SH-SY5Y (cell line): Measurements from ENCODE around the gene SHISA6.

Experiments used
- GATA2 ChIP-seq: IDR thresholded peaks from 2 replicates; pipeline ENCODE4 v1.6.1; 2011; ENCODE audit warnings: mild to moderate bottlenecking, low read depth, low read length
- GATA3 ChIP-seq: IDR thresholded peaks from 2 replicates; pipeline ENCODE4 v1.6.1; 2011; ENCODE audit warnings: low read depth, mild to moderate bottlenecking, low read length, moderate library complexity

The SHISA6 gene

DNA sequence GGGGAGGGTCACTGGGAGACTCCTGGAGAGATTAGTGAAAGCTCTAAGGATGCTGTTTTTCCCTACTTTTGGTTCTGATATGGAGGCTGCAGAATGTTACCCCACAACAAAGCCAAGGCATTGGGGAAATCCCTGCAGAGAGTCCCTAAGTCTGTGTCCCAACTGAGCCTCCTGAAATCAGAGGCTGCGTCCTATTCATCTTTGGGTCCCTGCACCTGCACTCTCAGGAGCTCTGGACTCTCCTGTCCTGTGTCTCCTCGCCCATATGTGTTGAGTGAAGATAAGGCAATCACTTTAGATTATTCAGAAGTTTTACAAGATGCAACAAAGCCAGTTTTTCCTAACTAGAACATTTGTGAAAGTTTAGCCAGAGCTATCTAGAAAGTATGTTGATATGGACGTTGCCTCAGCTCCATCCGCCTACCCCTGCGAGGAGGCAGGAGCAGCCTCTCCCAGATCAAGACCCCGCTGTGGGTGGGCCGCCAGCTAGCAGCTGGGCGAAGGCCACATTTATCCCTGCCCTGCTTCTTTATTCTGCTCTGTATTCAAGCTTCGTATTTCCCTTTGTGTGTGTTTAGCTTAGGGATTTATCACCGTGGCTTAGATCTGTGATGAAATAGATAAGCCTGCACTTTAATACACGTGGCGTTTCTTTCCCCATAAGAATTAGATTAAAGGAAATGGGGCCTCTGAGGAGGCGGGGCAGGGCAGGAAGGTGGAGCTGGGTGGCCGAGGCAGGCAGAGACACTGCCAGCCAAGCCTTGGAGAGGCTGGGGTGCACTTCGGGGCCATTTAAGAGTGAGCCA lies 37.4 kb downstream of the SHISA6 start:
- no peak for TF ChIP-seq GATA3
- TF ChIP-seq GATA2: no peak

DNA sequence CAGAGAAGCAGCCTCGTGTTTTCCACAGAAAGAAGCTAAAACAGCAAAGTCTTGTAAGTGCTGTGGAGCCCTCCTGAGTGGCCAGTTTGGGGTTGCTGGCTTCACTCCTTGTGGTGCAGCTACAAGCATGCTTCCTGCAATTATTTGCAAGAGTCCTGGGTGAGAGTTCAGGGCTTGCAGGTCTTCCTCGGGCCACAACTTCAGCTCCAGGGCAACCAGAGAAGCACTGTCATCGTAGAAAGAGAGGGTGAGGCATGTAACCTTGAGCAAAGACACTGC lies 37.9 kb downstream of the SHISA6 start:
- TF ChIP-seq GATA2 (no peak), GATA3 (no peak)

GRCh38 chr17:11279776-11280344 lies 38.8 kb downstream of the SHISA6 start:
- no peak for TF ChIP-seq GATA2
- TF ChIP-seq GATA3: no peak

GRCh38 chr17:11282586-11282985 lies 41.6 kb downstream of the SHISA6 start:
- TF ChIP-seq GATA2: no peak
- no peak for TF ChIP-seq GATA3

GRCh38 chr17:11284811-11285210 lies 43.8 kb downstream of the SHISA6 start:
- TF ChIP-seq GATA3 (no peak), GATA2 (no peak)

GRCh38 chr17:11285946-11286345 lies 44.9 kb downstream of the SHISA6 start:
- TF ChIP-seq GATA2: no peak
- no peak for TF ChIP-seq GATA3

DNA sequence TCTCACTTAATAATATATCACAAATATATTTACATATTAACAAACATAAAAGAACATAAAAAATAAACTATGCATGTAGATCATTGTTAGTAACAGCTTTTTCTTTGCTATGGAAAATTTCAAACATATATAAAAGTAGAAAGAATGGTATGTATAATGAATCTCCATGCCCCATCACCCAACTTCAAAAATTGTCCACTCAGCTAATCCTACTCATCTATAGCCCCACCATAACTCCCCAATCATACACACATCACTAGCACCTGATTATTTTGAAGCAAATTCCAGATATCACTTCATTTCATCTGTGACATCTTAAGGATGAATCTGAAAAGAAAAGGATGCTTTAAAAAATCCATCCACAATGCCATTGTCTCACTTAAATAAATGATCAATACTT lies 46.8 kb downstream of the SHISA6 start:
- no peak for TF ChIP-seq GATA3
- no peak for TF ChIP-seq GATA2

- TF ChIP-seq GATA3: no peak
- no peak for TF ChIP-seq GATA2
These were observed 49.8 kb downstream of the SHISA6 start for GRCh38 chr17:11290814-11291213.

- TF ChIP-seq GATA3 (no peak), GATA2 (no peak)
These were observed 51.5 kb downstream of the SHISA6 start for GRCh38 chr17:11292491-11292890.

DNA sequence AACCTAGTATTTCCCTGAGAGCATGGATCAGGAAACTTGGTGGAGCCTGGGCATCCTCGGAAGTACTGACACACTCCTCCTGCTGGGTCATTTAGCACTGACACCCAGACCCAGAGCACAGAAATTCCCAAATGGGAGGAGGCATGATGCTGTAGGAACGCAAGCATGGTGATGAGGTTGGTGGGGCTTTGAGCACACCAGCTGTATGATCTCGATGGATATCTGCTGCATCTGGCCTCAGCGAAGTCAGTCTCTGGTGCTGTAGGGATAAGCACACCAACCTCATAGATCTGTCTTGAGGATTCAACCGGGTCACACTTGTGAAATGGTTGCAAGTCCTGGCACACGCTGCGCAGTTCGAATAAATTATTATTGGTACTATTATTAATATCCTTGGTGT lies 52.5 kb downstream of the SHISA6 start:
- TF ChIP-seq GATA3 (no peak), GATA2 (no peak)

GRCh38 chr17:11294826-11295225 lies 53.8 kb downstream of the SHISA6 start:
- TF ChIP-seq GATA3 (no peak), GATA2 (no peak)

- TF ChIP-seq GATA3 (no peak), GATA2 (no peak)
These were observed 56.0 kb downstream of the SHISA6 start for GRCh38 chr17:11296994-11297393.

- TF ChIP-seq GATA2 (no peak), GATA3 (no peak)
These were observed 57.4 kb downstream of the SHISA6 start for GRCh38 chr17:11298401-11298800.

DNA sequence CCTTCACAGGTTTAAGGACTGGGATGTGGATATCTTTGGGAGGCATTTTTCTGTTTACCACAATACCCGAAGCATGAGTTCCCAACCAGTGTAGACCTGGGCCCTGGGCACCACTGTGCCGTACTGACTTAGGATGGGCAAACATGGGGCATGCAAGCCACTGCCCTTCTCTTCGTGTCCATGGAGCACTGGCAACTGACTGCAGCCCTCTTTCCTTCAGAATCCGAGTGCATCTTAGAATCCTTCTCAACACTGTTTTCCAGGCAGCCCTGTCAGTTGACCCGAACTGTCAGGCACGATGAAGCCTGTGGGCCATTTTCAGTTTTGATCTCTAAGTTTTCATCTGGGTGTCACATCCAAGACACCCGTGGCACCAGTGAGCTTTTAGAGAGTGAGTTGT lies 59.2 kb downstream of the SHISA6 start:
- TF ChIP-seq GATA3 (no peak), GATA2 (no peak)

- TF ChIP-seq GATA3 (no peak), GATA2 (no peak)
These were observed 59.7 kb downstream of the SHISA6 start for GRCh38 chr17:11300738-11301137.
